HG03457 (cell line): ENCODE results near the gene PTPN4.
A peak's percentile ranks its signal among the peaks of the same experiment; 100 is the strongest.
"Not testable (repeated sequence)": the region's sequence is repeated elsewhere in the genome, so short reads cannot be mapped to it uniquely, and the experiment has no call there.

ENCODE experiments used
- ATAC-seq: cut with Tn5 transposase; IDR thresholded peaks from one replicate; pipeline ENCODE4 v1.9.1; 2021; ENCODE audit warnings: moderate number of reproducible peaks; ENCODE audit not compliant: unreplicated experiment

PTPN4 gene

GRCh38 chr2:120012363-120012762, 252.6 kb downstream of the PTPN4 start:
- no peak for ATAC-seq

- ATAC-seq = peak; percentile 86
These were observed 253.3 kb downstream of the PTPN4 start, which contains the start of gene EPB41L5 for GRCh38 chr2:120012771-120013596. EPB41L5 (plus strand) TSS chr2:120013077; CDS start chr2:120019085, 6,008 bp downstream.

- no peak for ATAC-seq
These were observed 254.0 kb downstream of the PTPN4 start for GRCh38 chr2:120013597-120014223.

GRCh38 chr2:120014226-120014980, 254.7 kb downstream of the PTPN4 start:
- ATAC-seq = no peak

- ATAC-seq = no peak
These were observed 257.1 kb downstream of the PTPN4 start for GRCh38 chr2:120016800-120017199.

- ATAC-seq = no peak
These were observed 257.5 kb downstream of the PTPN4 start for GRCh38 chr2:120017201-120017600.

- no peak for ATAC-seq
These were observed 258.8 kb downstream of the PTPN4 start for GRCh38 chr2:120018549-120018948.

GRCh38 chr2:120020554-120020953, 260.8 kb downstream of the PTPN4 start:
- no peak for ATAC-seq

- not testable (repeated sequence) for ATAC-seq
These were observed 262.8 kb downstream of the PTPN4 start for GRCh38 chr2:120022505-120022904.

GRCh38 chr2:120026890-120027289, 267.2 kb downstream of the PTPN4 start:
- ATAC-seq = no peak

GRCh38 chr2:120028795-120029194, 269.1 kb downstream of the PTPN4 start:
- ATAC-seq = no peak

- no peak for ATAC-seq
These were observed 270.2 kb downstream of the PTPN4 start for GRCh38 chr2:120029672-120030640.

- no peak for ATAC-seq
These were observed 272.6 kb downstream of the PTPN4 start for GRCh38 chr2:120032297-120032696.
